ENCODE data around the gene PCDHGA6.
"Not testable (repeated sequence)": the region's sequence is repeated elsewhere in the genome, so short reads cannot be mapped to it uniquely, and the experiment has no call there.

- TF ChIP-seq CTCF (IDR thresholded peaks at IDR 0.05; ENCODE audit: poor library complexity, severe bottlenecking); EP300 (conservative IDR thresholded peaks at IDR 0.05; ENCODE audit: poor library complexity, severe bottlenecking); EZH2 (IDR thresholded peaks at IDR 0.05; ENCODE audit: borderline replicate concordance, insufficient read depth, low read length, poor library complexity, severe bottlenecking); POLR2AphosphoS5 (IDR thresholded peaks at IDR 0.05); TAF1 (IDR thresholded peaks at IDR 0.05; ENCODE audit: low read depth); MXI1 (conservative IDR thresholded peaks at IDR 0.05; ENCODE audit: poor library complexity, severe bottlenecking); SMC3 (conservative IDR thresholded peaks at IDR 0.05; ENCODE audit: poor library complexity); RAD21 (conservative IDR thresholded peaks at IDR 0.05): not testable (repeated sequence)
- TF ChIP-seq, protein P1, sequence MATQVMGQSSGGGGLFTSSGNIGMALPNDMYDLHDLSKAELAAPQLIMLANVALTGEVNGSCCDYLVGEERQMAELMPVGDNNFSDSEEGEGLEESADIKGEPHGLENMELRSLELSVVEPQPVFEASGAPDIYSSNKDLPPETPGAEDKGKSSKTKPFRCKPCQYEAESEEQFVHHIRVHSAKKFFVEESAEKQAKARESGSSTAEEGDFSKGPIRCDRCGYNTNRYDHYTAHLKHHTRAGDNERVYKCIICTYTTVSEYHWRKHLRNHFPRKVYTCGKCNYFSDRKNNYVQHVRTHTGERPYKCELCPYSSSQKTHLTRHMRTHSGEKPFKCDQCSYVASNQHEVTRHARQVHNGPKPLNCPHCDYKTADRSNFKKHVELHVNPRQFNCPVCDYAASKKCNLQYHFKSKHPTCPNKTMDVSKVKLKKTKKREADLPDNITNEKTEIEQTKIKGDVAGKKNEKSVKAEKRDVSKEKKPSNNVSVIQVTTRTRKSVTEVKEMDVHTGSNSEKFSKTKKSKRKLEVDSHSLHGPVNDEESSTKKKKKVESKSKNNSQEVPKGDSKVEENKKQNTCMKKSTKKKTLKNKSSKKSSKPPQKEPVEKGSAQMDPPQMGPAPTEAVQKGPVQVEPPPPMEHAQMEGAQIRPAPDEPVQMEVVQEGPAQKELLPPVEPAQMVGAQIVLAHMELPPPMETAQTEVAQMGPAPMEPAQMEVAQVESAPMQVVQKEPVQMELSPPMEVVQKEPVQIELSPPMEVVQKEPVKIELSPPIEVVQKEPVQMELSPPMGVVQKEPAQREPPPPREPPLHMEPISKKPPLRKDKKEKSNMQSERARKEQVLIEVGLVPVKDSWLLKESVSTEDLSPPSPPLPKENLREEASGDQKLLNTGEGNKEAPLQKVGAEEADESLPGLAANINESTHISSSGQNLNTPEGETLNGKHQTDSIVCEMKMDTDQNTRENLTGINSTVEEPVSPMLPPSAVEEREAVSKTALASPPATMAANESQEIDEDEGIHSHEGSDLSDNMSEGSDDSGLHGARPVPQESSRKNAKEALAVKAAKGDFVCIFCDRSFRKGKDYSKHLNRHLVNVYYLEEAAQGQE (IDR thresholded peaks at IDR 0.05; ENCODE audit: borderline replicate concordance), result not testable (repeated sequence)
Observed at GRCh38 chr5:141375444-141376155, 1.9 kb downstream of the PCDHGA6 start.
